ENCODE data around the gene SMYD5.

- TF ChIP-seq CTCF (IDR thresholded peaks at IDR 0.05) (no peak), POLR2A (IDR thresholded peaks at IDR 0.05) (no peak)
Measured at GRCh38 chr2:73227086-73227485, 13.0 kb downstream of the SMYD5 start.

Measured in lower leg skin (tissue), 3 donors.